ENCODE data around the gene PRAC1. TPM values are rescaled to one million over a fixed set of nuclear protein-coding genes. Genes with fewer than 3 reads are reported as not detected.

The PRAC1 gene
- total and polyA plus RNA-seq, 10 of the 15 experiments (the other 5 are each of a cell fraction or from before 2014, with no cell fraction given) = not detected

DNA sequence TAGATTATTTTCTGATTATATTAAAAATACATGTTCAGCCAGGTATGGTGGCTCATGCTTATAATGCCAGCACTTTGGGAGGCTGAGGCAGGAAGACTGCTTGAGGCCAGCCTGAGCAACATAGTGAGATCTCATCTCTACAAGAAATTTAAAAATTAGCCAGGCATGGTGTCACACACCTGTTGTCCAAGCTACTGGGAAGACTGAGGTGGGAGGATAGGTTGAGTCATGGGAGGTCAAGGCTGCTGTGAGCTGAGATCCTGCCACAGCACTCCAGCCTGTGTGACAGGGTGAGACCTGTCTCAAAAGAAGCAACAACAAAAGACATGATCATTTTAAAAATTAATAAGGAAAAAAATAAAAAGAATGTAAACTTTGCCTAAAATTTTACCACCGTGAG, 40.7 kb downstream of the PRAC1 start:
- no peak overlapping the region for H3K4me2 ChIP-seq (ENCODE audit: control insufficient read depth, insufficient read depth)
- H3K79me2 ChIP-seq (ENCODE audit: control insufficient read depth, insufficient read depth, low read length) = no peaks in the 10 kb centered on the region
- no peak overlapping the region for H3K4me3 ChIP-seq
- no TSS peak for BruUV-seq (replicated peaks)
- WGBS (ENCODE audit: insufficient coverage, insufficient replicate concordance, low lambda C conversion rate, missing lambda C conversion rate) = 88% methylated on average over 1 of the region's 1 CpG
- in situ Hi-C loops (cut with MboI) (no loop called here), intact Hi-C loops (cut with micrococcal nuclease; ENCODE audit: unreplicated experiment) (no loop called here)
- no peaks in the 10 kb centered on the region for H3K9me3 ChIP-seq (replicated peaks; ENCODE audit: control insufficient read depth, insufficient read depth, low read length)
- H4K20me1 ChIP-seq (ENCODE audit: control insufficient read depth, insufficient read depth) = no peaks in the 10 kb centered on the region
- no peak overlapping the region for H3K9ac ChIP-seq (ENCODE audit: control insufficient read depth, insufficient read depth, low read length)
- no peak for FAIRE-seq
- ChIA-PET POLR2A (interaction anchor here (0.5 kb wide), 1 partner anchor 330 kb away, joined by 3 read pairs; no protein-coding TSS in a partner anchor), RAD21 (ENCODE audit: unreplicated experiment) (interaction anchor here (0.7 to 1.0 kb wide), 3 partner anchors 42 to 197 kb away, joined by 3 to 5 read pairs (median 3); no protein-coding TSS in a partner anchor), SMC1A (ENCODE audit: uncharacterized antibody, unreplicated experiment) (interaction anchor here (0.7 to 1.2 kb wide), 2 partner anchors 28 to 197 kb away, joined by 3 read pairs; no protein-coding TSS in a partner anchor), CTCF (interaction anchor here (0.6 to 10.0 kb wide), 6 partner anchors 41 to 351 kb away, joined by 3 to 271 read pairs (median 42); partner anchors contain the start of genes PRAC1 and PRAC2)
- DNase-seq (ENCODE audit: low read depth, low spot score) = no peak
- TF ChIP-seq, protein P1, sequence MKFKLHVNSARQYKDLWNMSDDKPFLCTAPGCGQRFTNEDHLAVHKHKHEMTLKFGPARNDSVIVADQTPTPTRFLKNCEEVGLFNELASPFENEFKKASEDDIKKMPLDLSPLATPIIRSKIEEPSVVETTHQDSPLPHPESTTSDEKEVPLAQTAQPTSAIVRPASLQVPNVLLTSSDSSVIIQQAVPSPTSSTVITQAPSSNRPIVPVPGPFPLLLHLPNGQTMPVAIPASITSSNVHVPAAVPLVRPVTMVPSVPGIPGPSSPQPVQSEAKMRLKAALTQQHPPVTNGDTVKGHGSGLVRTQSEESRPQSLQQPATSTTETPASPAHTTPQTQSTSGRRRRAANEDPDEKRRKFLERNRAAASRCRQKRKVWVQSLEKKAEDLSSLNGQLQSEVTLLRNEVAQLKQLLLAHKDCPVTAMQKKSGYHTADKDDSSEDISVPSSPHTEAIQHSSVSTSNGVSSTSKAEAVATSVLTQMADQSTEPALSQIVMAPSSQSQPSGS (IDR thresholded peaks at IDR 0.05; ENCODE audit: low read length) = no peak
- no peak overlapping the region for H2AFZ ChIP-seq (ENCODE audit: control insufficient read depth, low read depth, low read length)
- H3K27ac ChIP-seq (ENCODE audit: control insufficient read depth, insufficient read depth) = no peak overlapping the region
- ATAC-seq = no peak
- H3K36me3 ChIP-seq (ENCODE audit: control insufficient read depth in 2 of 2, insufficient read depth in 2 of 2, low read length in 1 of 2) = no peaks in the 10 kb centered on the region
- no peaks in the 10 kb centered on the region; a peak in 1 of 4 replicates for H3K27me3 ChIP-seq (replicated peaks in 1 of 2; ENCODE audit: control insufficient read depth in 2 of 2, insufficient read depth in 2 of 2, low read length in 1 of 2)
- 0 out of 2 replicates have a peak, but pooled peaks cover 2% of the 10 kb centered on the region for H3K4me1 ChIP-seq (ENCODE audit: control insufficient read depth, insufficient read depth, low read length)

DNA sequence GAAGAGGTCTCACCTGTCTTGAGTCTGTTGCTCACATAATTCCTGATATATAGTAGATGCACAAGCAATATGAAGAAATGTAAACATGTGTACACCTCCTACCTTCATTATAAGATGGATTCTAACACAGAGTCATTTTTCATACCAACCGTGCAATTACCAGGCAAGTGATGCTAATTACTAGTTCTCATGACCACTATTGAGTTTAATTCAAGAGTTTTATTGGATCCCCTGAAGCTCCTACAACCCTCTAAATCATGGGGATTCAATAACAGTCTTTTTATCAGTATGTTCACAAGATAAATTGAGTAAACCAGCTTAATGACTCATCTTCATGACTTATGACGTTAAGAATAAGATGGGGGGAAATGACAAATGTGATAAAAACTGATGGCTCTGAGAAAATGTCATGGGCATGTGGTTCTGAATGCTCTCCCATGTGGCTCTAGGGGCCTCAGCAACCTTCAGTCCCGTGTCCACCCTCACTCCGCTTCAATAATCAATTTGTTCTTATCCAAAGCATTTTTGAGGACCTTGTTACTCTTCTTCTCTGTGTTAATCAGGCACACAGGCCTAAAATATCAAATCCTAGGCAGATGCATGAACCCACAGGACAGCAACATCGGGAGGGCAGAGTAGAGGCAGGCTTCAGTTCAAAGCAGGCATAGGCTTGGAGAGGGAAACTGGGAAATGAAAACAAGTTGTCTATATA, 42.8 kb downstream of the PRAC1 start:
- FAIRE-seq (no peak), DNase-seq (ENCODE audit: low read depth, low spot score) (no peak), ATAC-seq (no peak)
- intact Hi-C loops (cut with micrococcal nuclease; ENCODE audit: unreplicated experiment) = loop anchor here (2.0 kb wide), 1 partner anchor 111 kb away; no protein-coding TSS in a partner anchor
- H4K20me1 ChIP-seq (ENCODE audit: control insufficient read depth, insufficient read depth) = no peaks in the 10 kb centered on the region
- H3K79me2 ChIP-seq (ENCODE audit: control insufficient read depth, insufficient read depth, low read length) = no peaks in the 10 kb centered on the region
- H3K9me3 ChIP-seq (replicated peaks; ENCODE audit: control insufficient read depth, insufficient read depth, low read length) = no peaks in the 10 kb centered on the region
- 0 out of 2 replicates have a peak, but pooled peaks cover 2% of the 10 kb centered on the region for H3K4me1 ChIP-seq (ENCODE audit: control insufficient read depth, insufficient read depth, low read length)
- ChIA-PET CTCF (interaction anchor here (0.7 to 10.0 kb wide), 51 partner anchors 8 to 506 kb away, joined by 3 to 271 read pairs (median 6); partner anchors contain the start of genes PRAC1 and PRAC2), POLR2A (interaction anchor here (0.5 to 1.0 kb wide), 3 partner anchors 199 to 882 kb away, joined by 3 to 5 read pairs (median 3); no protein-coding TSS in a partner anchor), SMC1A (ENCODE audit: uncharacterized antibody, unreplicated experiment) (interaction anchor here (0.7 to 5.5 kb wide), 21 partner anchors 11 to 353 kb away, joined by 3 to 77 read pairs (median 5); partner anchors contain the start of gene PRAC2), RAD21 (ENCODE audit: unreplicated experiment) (interaction anchor here (0.9 to 5.3 kb wide), 17 partner anchors 9 to 356 kb away, joined by 3 to 93 read pairs (median 5); partner anchors contain the start of genes ATP5MC1, PRAC2 and TTLL6)
- H3K27me3 ChIP-seq (replicated peaks in 1 of 2; ENCODE audit: control insufficient read depth in 2 of 2, insufficient read depth in 2 of 2, low read length in 1 of 2) = no peaks in the 10 kb centered on the region; a peak in 1 of 4 replicates
- in situ Hi-C loops (cut with MboI) = loop anchor here (5.0 kb wide), 1 partner anchor 203 kb away; no protein-coding TSS in a partner anchor
- 37% methylated on average over 5 of the region's 5 CpGs for WGBS (ENCODE audit: insufficient coverage, insufficient replicate concordance, low lambda C conversion rate, missing lambda C conversion rate)
- H3K27ac ChIP-seq (ENCODE audit: control insufficient read depth, insufficient read depth) = no peak overlapping the region
- H3K36me3 ChIP-seq (ENCODE audit: control insufficient read depth in 2 of 2, insufficient read depth in 2 of 2, low read length in 1 of 2) = no peaks in the 10 kb centered on the region
- no peak overlapping the region for H3K9ac ChIP-seq (ENCODE audit: control insufficient read depth, insufficient read depth, low read length)
- no peak overlapping the region for H2AFZ ChIP-seq (ENCODE audit: control insufficient read depth, low read depth, low read length)
- no peak overlapping the region for H3K4me2 ChIP-seq (ENCODE audit: control insufficient read depth, insufficient read depth)
- no TSS peak for BruUV-seq (replicated peaks)
- no peak overlapping the region for H3K4me3 ChIP-seq
- TF ChIP-seq TCF7 (IDR thresholded peaks at IDR 0.05; ENCODE audit: borderline replicate concordance) (no peak), CREM (IDR thresholded peaks at IDR 0.05; ENCODE audit: low read depth) (no peak), HDAC2 (IDR thresholded peaks at IDR 0.05) (no peak)
- TF ChIP-seq, protein P2, sequence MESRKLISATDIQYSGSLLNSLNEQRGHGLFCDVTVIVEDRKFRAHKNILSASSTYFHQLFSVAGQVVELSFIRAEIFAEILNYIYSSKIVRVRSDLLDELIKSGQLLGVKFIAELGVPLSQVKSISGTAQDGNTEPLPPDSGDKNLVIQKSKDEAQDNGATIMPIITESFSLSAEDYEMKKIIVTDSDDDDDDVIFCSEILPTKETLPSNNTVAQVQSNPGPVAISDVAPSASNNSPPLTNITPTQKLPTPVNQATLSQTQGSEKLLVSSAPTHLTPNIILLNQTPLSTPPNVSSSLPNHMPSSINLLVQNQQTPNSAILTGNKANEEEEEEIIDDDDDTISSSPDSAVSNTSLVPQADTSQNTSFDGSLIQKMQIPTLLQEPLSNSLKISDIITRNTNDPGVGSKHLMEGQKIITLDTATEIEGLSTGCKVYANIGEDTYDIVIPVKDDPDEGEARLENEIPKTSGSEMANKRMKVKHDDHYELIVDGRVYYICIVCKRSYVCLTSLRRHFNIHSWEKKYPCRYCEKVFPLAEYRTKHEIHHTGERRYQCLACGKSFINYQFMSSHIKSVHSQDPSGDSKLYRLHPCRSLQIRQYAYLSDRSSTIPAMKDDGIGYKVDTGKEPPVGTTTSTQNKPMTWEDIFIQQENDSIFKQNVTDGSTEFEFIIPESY (IDR thresholded peaks at IDR 0.05) = no peak
- TF ChIP-seq, protein P3, sequence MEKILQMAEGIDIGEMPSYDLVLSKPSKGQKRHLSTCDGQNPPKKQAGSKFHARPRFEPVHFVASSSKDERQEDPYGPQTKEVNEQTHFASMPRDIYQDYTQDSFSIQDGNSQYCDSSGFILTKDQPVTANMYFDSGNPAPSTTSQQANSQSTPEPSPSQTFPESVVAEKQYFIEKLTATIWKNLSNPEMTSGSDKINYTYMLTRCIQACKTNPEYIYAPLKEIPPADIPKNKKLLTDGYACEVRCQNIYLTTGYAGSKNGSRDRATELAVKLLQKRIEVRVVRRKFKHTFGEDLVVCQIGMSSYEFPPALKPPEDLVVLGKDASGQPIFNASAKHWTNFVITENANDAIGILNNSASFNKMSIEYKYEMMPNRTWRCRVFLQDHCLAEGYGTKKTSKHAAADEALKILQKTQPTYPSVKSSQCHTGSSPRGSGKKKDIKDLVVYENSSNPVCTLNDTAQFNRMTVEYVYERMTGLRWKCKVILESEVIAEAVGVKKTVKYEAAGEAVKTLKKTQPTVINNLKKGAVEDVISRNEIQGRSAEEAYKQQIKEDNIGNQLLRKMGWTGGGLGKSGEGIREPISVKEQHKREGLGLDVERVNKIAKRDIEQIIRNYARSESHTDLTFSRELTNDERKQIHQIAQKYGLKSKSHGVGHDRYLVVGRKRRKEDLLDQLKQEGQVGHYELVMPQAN (conservative IDR thresholded peaks at IDR 0.05) = no peak
- TF ChIP-seq, protein P4, sequence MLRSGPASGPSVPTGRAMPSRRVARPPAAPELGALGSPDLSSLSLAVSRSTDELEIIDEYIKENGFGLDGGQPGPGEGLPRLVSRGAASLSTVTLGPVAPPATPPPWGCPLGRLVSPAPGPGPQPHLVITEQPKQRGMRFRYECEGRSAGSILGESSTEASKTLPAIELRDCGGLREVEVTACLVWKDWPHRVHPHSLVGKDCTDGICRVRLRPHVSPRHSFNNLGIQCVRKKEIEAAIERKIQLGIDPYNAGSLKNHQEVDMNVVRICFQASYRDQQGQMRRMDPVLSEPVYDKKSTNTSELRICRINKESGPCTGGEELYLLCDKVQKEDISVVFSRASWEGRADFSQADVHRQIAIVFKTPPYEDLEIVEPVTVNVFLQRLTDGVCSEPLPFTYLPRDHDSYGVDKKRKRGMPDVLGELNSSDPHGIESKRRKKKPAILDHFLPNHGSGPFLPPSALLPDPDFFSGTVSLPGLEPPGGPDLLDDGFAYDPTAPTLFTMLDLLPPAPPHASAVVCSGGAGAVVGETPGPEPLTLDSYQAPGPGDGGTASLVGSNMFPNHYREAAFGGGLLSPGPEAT (IDR thresholded peaks at IDR 0.05; ENCODE audit: low read depth) = no peak

Measured in GM12878 (cell line).